ENCODE data around the gene MANSC1.

The MANSC1 gene

GRCh38 chr12:12294215-12295005 is 55.6 kb downstream of the MANSC1 start:
- H3K27ac ChIP-seq: no peak overlapping the region
- intact Hi-C loops (cut with DNase I; ENCODE audit: low total_unique reads): no loop called here
- H3K36me3 ChIP-seq: no peaks in the 10 kb centered on the region
- H3K4me3 ChIP-seq: no peak overlapping the region
- H3K9me3 ChIP-seq: no peaks in the 10 kb centered on the region
- no peak for DNase-seq
- no peak for TF ChIP-seq CTCF (IDR thresholded peaks at IDR 0.05)
- H3K4me1 ChIP-seq: peaks cover 0 to 12% (median 4%) of the 10 kb centered on the region in 4 donors
- no peaks in the 10 kb centered on the region for H3K27me3 ChIP-seq

- H3K27ac ChIP-seq: no peak overlapping the region
- H3K4me3 ChIP-seq: no peak overlapping the region
- H3K4me1 ChIP-seq: peaks cover 0 to 12% (median 4%) of the 10 kb centered on the region in 4 donors
- no peak for TF ChIP-seq CTCF (IDR thresholded peaks at IDR 0.05)
- H3K9me3 ChIP-seq: no peaks in the 10 kb centered on the region
- DNase-seq: no peak
- intact Hi-C loops (cut with DNase I; ENCODE audit: low total_unique reads): no loop called here
- H3K36me3 ChIP-seq: no peaks in the 10 kb centered on the region
- no peaks in the 10 kb centered on the region for H3K27me3 ChIP-seq
Observed at GRCh38 chr12:12290206-12290605, 59.8 kb downstream of the MANSC1 start.

GRCh38 chr12:12286441-12286840 is 63.6 kb downstream of the MANSC1 start:
- Histone ChIP-seq H3K4me3 (no peak overlapping the region), H3K27me3 (no peaks in the 10 kb centered on the region), H3K9me3 (no peaks in the 10 kb centered on the region), H3K36me3 (no peaks in the 10 kb centered on the region), H3K27ac (no peak overlapping the region), H3K4me1 (peaks cover 0 to 19% (median 9%) of the 10 kb centered on the region in 4 donors)
- DNase-seq: no peak
- TF ChIP-seq CTCF (IDR thresholded peaks at IDR 0.05): no peak
- intact Hi-C loops (cut with DNase I; ENCODE audit: low total_unique reads): no loop called here

GRCh38 chr12:12282761-12283425 is 67.1 kb downstream of the MANSC1 start:
- Histone ChIP-seq H3K27ac (no peak overlapping the region), H3K36me3 (no peaks in the 10 kb centered on the region)

GRCh38 chr12:12282202-12282601 is 67.8 kb downstream of the MANSC1 start:
- peaks cover 0 to 19% (median 9%) of the 10 kb centered on the region in 4 donors for H3K4me1 ChIP-seq
- intact Hi-C loops (cut with DNase I; ENCODE audit: low total_unique reads): no loop called here
- DNase-seq: no peak
- no peaks in the 10 kb centered on the region for H3K9me3 ChIP-seq
- H3K27me3 ChIP-seq: no peaks in the 10 kb centered on the region
- no peak for TF ChIP-seq CTCF (IDR thresholded peaks at IDR 0.05)
- no peak overlapping the region for H3K4me3 ChIP-seq
- no peaks in the 10 kb centered on the region for H3K36me3 ChIP-seq
- H3K27ac ChIP-seq: no peak overlapping the region

More at GRCh38 chr12:12282761-12283425, 67.1 kb downstream of the MANSC1 start:
- Histone ChIP-seq H3K9me3 (no peaks in the 10 kb centered on the region), H3K27me3 (no peaks in the 10 kb centered on the region), H3K4me1 (peaks cover 0 to 19% (median 9%) of the 10 kb centered on the region in 4 donors), H3K4me3 (no peak overlapping the region)
- TF ChIP-seq CTCF (IDR thresholded peaks at IDR 0.05): no peak
- intact Hi-C loops (cut with DNase I; ENCODE audit: low total_unique reads): no loop called here
- DNase-seq: no peak
